GM18511 (cell line): ENCODE measurements around the gene ADAMTS7.
"Not testable (repeated sequence)": the region's sequence is repeated elsewhere in the genome, so short reads cannot be mapped to it uniquely, and the experiment has no call there.

Source experiments
- ATAC-seq: cut with Tn5 transposase; IDR thresholded peaks from one replicate; pipeline ENCODE4 v1.9.1; 2021; ENCODE audit warnings: mild to moderate bottlenecking, moderate library complexity; ENCODE audit not compliant: unreplicated experiment

ADAMTS7 gene

DNA sequence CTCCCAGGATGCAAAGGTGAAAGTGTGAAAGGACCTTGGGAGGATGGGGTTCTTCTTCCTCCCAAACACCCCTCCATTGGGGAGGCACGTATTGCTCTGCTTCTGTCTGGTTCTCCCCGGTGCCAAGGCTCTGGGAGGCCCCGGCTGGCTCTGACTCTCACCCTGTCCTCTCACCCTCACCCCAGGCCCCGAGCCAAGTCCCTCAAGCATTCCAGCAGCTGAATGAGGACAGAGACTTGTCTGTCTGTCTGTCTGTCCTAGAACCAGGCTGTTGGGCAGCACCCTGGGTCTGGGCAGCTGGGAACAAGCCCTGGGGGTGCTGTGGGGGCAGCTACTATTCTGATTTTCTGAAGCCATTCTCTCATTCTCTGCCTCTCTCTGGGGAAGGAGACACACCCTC, 29.9 kb downstream of the ADAMTS7 start:
- ATAC-seq = not testable (repeated sequence)

DNA sequence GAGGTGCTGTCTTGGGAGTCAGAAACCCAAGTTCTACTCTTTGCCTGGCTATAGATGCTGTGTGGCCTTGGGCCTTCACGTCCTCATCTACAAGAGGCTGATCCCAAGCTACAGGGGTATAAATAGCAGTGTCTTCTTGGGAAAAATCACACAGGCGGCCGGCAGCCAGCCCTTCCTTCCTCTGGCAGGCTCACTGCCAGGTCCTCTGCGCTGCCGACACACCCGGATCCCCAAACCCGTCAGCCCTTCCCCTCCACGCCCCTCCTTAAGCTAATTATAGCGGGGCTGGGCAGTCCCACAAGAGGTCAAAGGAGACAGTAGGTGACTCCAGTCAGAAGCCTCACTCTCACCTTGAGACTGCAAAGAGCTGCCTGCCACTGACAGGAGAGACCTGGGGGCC, 31.3 kb downstream of the ADAMTS7 start:
- ATAC-seq = not testable (repeated sequence)

DNA sequence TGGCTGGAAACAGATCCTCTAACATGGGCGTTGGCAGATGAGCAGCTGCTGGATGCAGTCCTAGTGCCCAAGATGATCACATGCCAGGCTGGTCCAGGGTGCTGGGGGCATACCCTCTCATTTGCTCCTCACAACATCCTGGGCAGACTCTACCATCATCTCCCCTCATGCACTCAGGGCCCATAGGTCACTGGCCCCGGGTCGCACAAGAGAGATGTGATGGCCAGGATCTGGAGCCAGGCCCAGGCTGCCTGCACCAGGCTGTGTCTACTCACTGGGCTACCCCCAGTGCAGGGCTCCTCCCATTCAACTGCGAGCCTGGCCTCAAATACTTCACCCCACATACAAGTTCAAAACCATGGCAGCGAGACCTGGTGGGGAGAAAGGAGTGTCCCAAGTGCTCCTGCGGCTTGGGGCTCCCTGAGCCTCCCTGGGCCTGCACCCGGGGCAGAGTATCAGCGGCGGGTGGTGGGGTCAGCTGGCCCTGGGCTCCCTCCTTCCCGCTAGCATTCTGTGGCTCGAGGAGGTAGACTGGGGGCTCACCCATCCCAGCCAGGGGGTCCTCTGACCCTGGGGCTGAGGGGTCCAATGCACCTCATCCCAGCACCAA, 32.0 kb downstream of the ADAMTS7 start:
- ATAC-seq = not testable (repeated sequence)

DNA sequence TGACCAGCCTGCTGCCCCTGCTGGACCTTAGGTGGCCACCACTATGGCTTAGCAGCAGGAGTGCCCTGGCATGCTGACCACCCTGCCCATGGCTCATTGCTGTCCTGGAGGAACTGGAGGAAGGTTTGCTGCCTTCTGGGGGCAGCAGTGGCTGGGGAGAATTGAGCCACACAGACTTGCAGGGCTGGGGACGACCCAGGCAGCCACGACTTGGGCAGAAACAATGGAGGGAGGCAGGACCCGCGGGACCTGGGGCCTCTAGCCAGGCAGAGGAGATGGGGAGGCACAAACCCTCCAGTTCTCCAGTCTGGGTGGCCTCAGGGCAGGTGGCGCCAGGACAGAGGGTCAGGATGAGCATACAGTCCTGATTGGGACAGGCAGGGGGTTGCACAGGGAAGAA, 32.8 kb downstream of the ADAMTS7 start:
- ATAC-seq = no peak

DNA sequence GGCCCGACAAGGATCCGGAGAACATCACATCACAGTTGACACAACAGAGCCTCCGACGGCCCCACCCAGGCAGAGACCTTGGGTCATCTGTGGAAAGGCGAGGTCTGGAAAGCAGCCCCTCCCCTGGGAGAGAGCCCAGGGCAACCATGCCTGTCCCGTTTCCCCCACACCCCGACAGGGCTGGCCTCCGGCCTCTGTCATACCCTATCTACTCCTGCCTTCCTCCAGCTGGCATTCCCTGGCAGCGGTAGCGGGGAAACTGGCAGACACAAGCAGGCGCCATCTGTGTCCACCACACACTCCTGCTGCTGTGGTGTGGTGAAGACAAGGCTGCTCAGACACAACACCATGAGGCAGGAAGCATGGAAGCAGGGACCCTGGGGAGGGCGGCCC, 33.3 kb downstream of the ADAMTS7 start:
- ATAC-seq = not testable (repeated sequence)

DNA sequence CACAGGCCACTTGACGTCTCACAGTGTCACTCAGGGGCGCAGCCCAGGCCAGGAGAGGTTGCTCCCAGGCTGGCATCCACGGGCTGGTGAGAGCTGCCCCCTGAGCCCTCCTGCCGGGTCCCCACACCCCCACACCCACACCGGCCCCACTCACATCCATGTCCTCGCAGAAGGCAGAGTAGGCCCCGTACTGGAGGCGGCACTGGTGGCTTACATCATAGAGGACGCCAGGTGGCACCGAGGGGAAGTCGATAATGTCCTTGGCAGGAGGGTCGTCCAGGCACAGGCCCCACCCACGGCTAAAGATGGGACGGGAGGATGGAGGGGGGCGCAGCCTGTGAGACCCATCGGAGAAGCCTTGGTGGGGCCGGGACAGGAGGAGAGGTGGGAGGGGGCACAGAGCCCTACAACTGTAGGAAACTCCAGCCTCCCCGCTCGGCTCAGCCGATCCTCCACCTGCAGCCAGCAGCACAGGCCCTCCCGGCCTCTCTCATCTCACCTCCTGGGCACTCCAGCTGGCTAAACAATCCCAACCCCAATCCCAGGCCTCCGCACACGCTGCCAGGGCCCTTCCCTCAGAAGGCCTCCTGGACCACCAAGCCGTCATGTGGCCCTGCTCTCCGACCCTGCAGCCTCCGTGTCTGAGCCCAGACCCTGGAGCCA, 33.8 kb downstream of the ADAMTS7 start:
- ATAC-seq = not testable (repeated sequence)

DNA sequence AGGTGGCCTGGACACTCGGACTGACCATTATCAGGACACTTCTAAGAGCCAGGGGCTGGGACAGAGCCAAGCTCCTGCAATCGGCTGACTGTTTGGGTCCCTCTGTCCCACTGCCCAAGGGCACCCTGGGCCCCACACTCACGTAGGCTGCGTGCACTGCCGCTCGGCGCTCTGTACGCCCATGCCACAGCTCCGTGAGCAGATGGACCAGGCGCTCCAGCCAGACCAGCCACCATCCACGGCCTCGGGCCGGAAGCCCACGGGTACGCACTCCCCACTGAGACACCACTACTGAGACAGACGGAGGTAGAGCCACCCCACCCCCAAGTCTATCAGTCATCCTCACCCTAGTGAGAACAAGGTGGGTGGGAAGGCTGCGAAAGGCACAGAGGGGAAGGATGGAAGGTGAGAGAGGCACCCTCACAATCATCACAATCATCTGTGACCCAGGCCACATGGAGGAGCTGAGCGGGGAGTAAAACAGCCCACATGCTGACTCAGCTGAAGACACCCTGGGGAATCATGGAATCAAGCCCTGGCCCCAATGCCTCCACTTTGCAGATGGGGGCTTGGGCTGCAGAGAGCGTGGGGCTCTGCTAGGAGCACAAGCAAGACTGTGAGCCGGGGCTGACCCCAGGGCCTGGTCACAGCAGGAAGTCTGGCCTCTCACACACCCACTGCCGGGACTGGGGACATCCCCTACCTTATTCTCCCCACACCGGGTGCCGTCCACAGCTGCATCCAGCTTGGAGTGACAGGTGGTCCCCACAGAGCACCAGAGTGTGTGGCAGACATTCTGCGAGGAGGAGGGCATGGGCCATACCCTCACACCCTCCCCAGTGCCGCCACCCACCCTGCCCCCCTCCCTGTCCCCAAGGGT, 35.0 kb downstream of the ADAMTS7 start:
- not testable (repeated sequence) for ATAC-seq

DNA sequence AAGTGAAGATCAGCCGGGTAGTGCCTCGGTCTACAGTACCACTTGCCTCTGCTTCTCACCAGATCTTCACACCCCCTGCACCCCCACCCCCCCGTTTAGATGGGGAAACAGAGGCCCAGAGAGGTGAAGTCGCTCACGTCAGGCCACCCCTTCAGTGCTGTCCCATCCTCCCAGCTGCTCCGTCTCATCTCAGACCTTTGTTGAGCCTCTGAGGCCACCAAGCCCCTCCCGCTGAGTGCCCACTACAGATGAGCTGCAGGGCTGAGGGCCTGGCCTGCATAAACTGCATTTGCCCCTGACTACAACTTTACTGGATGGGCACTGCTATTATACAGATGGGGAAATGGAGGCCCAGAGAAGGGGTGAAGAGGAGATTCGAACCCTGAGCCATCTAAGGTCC, 35.8 kb downstream of the ADAMTS7 start:
- ATAC-seq = no peak

DNA sequence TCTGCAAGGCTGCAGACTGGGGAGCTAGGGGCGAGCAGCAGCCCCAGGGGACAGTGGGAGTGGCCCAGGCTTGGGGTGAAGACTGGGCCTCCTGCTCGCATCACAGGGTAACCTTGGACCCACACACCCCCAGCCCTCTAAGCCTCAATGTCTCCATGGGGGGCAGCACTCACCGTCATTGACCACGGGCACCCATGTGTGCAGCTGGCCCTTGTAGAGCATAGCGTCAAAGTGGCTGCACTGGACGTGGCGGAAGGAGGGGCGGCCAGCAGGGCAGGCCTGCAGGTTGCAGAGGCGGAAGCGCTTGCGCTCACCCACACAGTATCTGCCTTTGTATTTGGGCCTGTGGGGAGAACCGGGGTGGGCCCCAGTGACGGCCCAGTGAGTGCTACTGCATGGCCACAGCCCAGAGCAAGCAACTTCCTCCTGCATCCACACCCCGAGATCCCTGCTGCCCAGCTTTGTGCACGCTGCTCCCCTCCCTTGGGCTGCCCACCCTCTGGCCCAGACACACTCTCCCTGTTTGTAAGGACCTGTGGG, 36.7 kb downstream of the ADAMTS7 start:
- ATAC-seq = not testable (repeated sequence)

DNA sequence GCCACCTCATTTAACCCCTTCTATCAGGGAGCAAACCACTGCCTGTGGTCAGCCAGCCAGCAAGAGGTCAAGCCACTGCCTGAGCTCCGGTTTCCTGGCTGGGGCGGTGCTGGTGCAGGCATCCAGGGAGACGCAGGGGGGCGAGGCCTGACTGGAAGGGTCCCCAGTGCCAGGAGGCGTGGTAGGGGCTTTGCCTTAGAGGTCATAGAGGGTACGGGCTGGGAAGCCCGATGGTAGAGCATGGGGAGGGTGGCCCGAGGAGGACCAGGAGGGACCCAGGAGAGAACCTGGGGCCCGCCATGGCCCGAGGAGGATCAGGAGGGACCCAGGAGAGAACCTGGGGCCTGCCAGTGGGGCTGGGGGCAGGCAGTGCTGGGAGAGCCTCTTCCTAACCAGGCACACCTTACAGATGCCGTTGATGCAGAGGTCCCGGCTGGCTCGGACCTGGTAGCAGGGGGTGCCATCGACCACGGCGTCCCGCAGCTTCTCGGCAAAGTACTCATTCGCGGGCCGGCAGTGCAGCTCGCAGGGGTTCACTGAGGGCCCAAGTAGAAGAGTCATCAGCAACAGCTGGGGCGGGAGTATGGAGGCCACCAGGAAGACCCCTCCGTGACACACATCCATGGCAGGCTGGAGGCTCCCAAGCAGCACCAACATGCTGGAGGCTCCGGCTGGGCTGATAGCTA, 37.4 kb downstream of the ADAMTS7 start:
- not testable (repeated sequence) for ATAC-seq

DNA sequence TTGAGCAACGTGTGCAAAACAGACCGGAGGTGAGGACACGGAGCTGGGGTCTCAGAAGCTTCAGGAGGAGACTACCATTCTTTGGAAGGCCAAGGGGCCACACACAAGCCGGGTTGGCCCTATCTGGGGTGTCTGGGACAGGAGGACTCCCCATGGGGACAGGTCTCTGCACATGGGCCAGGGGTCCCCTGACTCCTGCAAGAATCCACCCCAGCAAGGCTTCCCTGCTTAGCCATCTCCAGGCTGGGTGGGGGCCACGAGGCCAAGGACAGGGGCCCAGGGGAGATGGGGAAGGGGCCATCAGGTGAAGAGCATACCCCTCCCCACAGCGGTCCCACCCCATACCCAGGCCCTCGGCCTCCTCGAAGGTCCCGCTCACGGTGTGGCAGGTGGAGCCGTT, 38.5 kb downstream of the ADAMTS7 start:
- ATAC-seq = no peak

DNA sequence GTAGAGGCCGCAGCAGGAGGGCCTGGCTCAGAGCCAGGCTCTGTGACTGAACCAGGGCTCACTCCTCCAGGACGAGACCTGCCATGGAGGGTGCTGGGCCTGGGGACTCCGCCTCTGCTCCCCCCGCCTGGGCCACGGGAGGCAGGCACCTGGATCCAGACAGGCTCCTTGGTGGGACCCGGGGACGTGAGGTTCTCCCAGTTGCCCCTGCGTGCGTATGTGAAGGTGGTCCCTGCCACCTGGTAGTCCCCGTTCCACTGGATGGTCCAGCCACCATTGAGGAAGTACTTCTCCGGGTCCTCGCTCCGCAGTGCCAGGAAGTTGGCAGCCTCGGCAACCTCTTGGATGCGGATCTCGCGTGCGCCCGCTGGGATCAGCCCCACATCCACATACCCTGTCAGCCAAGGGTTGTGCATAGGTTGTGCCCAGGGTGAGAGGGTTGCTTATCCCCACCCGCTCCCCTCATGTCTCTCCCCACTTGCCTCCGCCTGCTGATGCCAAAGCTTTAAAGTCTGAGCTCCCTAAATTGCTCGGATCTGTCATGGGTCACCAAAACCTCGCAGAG, 39.7 kb downstream of the ADAMTS7 start:
- not testable (repeated sequence) for ATAC-seq

DNA sequence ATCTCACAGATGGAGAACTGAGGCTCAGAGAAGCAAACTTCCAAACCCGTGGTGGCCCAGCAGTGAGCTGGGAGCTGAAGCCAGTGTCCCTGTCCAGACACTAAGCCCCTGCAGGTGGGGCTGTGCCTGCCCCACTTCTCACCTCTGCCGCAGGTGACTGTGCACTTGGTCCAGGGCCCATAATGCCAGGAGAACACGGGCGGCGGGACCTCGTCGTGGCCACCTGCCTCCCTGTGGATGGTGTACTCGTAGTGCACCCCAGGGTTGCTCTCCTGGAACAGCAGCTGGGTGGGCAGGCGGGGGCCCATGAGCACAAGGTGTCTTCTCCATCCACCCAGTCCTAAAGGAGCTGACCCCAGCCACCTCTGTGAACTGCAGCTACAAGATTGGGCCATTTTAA, 40.2 kb downstream of the ADAMTS7 start:
- ATAC-seq = not testable (repeated sequence)

DNA sequence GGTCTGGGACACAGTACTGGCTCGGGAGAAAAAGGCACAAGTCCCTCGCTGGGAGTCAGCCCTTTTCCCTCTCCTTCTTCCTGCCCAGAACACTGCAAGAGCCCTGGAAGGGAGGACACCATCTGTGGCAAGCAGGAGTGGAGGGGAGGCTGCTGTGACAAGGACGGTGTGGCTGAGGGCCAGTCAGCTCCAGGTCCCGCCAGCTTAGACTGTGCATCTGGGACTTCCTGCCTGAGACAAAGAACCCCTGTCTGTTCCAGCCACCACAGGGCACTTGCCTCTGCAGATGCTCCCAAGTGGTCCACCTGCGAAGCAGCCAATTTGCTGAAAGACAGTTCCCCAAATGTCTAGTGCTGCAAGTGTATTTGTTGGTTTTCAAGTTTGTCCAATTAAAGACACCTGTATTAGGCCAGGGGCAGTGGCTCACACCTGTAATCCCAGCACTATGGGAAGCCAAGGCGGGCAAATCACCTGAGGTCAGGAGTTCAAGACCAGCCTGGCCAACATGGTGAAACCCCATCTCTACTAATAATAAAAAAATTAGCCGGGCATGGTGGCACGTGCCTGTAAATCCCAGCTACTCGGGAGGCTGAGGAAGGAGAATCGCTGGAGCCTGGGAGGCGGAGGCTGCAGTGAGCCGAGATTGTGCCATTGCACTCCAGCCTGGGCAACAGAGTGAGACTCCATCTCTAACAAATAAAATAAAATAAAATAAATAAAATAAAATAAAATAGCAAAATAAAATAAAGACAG, 41.6 kb downstream of the ADAMTS7 start:
- not testable (repeated sequence) for ATAC-seq

DNA sequence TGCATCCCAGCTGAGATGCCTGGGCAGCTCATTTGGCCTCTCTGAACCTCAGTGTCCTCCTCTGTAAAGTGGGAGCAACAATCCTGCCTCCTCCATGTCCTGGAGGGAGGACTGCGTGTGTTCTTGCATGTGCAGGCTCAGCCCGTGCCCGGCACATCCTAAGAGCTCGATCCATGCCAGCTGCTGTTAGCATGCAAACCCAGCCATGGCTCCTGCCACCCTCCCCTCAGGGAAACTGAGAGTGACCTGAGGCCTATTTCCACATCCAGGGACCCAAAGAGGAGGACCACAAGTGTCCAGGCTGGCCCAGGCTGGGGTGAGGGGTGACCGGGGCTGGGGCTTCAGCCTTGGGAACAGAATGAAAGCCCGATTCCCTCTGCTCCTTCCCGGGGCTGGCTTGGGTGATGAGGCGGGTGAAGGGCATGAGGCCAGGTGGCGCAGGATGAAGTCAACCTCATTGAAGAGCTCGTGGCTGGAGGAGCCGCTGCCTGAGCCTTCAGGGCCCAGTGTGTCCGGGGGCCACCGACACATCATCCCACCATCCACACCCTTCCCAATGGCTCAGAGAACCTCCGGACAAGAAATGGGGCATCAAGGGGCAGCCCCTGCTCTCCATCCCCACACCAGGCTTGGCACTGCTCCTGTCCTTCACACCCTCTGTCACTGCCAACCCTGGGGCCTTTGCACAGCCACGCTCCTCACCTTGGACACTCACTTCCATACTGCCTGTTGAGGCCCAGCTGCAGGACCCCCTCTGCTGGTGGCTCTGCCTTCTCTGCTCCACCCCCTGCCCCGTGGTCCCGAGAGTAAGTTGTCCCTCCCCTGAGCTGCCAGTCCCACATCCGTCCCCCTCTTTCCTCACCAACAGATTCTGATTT, 42.5 kb downstream of the ADAMTS7 start:
- ATAC-seq = no peak

DNA sequence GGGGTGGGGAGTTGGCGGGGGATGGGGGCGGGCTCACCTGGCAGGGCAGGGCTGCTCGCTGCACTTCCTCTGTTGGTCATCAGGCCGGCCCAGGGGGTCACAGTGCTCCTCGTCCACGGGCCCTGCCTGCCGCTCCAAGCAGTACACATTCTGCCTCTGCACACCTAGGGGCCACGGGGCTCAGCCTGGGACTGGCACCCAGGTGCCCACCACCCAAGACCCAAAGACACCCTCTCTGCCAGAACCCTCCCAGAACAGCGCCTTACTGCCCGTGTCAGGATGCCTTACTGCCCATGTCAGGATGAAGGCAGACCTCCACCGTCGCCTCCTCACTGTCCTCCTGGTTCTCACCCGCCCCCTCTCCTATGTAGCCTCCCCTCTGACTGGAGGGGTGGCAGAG, 43.2 kb downstream of the ADAMTS7 start:
- ATAC-seq = no peak

DNA sequence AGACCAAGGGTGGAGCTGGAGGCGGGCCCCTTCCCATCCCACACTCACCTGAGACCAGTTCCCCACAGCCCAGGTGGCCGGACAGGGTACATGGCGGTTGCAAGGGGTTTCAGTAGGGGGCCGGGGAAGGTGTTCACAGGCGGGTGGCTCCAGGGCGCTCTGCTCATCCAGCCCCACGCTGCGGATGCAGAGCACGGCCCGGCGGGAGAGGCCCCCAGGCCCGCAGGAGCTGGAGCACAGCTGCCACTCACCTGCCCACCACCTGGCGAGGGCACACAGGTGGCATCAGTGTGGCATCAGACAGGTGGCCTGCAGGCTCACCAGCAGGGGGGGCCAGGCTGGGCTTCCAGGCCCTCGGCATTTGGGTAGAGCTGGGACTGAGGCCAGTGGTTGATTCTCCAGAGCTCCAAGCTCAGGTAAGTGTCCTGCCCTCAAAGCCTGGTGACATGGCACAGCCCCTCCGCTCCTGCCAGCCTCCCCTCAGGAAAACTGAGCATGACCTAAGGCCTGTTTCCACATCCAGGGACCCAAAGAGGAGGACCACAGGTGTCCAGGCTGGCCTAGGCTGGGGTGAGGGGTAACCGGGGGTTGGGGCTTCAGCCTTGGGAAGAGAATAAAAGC, 43.8 kb downstream of the ADAMTS7 start:
- no peak for ATAC-seq

DNA sequence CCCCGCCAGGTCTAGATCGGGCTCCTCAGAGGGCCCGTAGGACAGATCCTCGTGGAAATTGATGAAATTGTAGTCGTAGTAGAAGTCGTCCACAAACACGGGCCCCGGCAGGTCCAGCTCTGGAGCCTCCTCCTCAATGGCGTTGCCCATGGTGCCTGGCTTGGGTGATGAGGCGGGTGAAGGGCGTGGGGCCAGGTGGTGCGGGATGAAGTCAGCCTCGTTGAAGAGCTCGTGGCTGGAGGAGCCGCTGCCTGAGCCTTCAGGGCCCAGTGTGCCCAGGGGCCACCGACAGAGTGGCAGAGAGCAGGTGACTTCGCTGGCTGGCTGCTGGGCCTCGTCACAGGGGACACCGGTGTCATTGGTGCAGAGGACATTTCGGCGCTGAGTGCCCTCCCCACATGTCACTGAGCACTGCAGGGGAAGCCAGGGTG, 44.6 kb downstream of the ADAMTS7 start:
- ATAC-seq = not testable (repeated sequence)
